Sigmoid colon (tissue), 4 donors: ENCODE measurements around the gene SLC26A8.
"Not testable (repeated sequence)": the region's sequence is repeated elsewhere in the genome, so short reads cannot be mapped to it uniquely, and the experiment has no call there.

Source experiments
- POLR2A ChIP-seq, 2 donors: fragments of 450-650 bp; IDR thresholded peaks; one replicate each; pipeline ENCODE4 v1.6.1; 2016; ENCODE audit warnings: antibody characterized with exemption in 2 of 2, mild to moderate bottlenecking in 2 of 2, moderate library complexity in 2 of 2
- POLR2AphosphoS5 ChIP-seq, 4 donors: sonication (generic); formaldehyde crosslinking; IDR thresholded peaks; one replicate each; pipeline ENCODE4 v1.6.1; 2017; ENCODE audit warnings: antibody characterized with exemption in 4 of 4
- TF ChIP-seq, protein P1 (sequence below), 4 experiments: fragments of 450-650 bp in 3 of 4; fragments of 200-600 bp in 1 of 4; IDR thresholded peaks; one replicate each; pipeline ENCODE4 v1.5.1; 2016 to 2019; ENCODE audit warnings: antibody characterized with exemption in 4 of 4, mild to moderate bottlenecking in 3 of 4, moderate library complexity in 2 of 4

DNA sequence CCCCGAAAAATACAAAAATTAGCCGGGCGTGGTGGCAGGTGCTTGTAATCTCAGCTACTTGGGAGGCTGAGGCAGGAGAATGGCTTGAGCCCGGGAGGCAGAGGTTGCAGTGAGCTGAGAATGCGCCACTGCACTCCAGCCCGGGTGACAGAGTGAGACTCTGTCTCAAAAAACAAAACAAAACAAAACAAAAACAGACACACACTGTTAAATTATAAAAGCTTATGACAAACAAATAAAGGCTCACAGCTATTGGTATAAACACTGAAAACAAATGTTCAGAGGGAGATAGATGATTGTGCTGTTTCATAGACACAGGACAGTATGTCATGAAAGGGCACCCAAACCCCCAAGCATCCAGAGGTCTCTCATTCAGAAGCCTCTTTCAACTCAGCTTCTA lies 107.5 kb downstream of the SLC26A8 start:
- TF ChIP-seq, protein P1, sequence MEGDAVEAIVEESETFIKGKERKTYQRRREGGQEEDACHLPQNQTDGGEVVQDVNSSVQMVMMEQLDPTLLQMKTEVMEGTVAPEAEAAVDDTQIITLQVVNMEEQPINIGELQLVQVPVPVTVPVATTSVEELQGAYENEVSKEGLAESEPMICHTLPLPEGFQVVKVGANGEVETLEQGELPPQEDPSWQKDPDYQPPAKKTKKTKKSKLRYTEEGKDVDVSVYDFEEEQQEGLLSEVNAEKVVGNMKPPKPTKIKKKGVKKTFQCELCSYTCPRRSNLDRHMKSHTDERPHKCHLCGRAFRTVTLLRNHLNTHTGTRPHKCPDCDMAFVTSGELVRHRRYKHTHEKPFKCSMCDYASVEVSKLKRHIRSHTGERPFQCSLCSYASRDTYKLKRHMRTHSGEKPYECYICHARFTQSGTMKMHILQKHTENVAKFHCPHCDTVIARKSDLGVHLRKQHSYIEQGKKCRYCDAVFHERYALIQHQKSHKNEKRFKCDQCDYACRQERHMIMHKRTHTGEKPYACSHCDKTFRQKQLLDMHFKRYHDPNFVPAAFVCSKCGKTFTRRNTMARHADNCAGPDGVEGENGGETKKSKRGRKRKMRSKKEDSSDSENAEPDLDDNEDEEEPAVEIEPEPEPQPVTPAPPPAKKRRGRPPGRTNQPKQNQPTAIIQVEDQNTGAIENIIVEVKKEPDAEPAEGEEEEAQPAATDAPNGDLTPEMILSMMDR (IDR thresholded peaks at IDR 0.05), result not testable (repeated sequence)
- not testable (repeated sequence) for TF ChIP-seq POLR2AphosphoS5, POLR2A (IDR thresholded peaks at IDR 0.05)
